ENCODE data around the gene SLC2A9.

The SLC2A9 gene

GRCh38 chr4:9952415-9952950 is 68.8 kb downstream of the SLC2A9 start:
- DNase-seq, result peak; percentile 40

GRCh38 chr4:9949573-9949972 is 71.7 kb downstream of the SLC2A9 start:
- peak; percentile 17 for DNase-seq

- no peak for DNase-seq
These were observed 73.9 kb downstream of the SLC2A9 start for GRCh38 chr4:9947168-9948062.

DNA sequence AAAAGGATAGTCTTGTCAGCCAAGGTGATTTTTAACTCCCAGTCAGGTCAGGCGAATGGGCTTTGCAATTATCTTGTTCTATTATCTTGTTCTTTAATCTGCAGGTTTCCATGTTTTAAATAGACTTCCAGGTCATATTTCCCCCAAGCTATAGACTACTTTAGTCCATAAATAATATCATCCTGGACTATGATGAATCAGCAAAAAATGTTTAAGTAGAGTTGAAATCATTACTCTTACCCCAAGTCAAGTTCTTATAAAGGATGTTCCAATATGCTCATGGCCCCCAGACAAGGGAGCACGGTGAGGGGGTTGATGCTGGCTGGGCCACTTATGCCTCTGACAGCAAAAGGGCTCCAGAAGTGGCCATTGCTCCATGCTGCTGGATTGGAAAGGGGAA is 75.1 kb downstream of the SLC2A9 start:
- no peak for DNase-seq

GRCh38 chr4:9944431-9945425 is 76.6 kb downstream of the SLC2A9 start:
- DNase-seq, result no peak

DNA sequence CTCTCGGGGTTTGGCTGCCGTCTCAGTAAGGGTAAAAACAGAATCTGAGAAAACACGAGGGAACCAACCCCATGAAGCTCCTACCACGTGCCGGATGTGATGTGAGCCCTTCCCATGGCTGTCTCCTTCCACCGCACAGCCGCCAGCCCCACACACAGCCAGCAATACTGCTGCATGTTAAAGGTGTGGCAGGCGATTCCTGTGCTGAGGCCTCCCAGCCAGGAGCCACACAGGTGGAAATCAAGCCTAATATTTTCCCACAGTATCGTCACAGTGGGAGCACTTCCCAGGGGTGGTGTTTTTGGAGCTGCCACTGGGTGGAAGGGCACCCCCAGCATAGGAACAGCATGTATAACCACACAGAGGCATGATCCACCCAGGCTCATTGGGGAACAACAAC is 77.5 kb downstream of the SLC2A9 start:
- DNase-seq, result no peak

DNA sequence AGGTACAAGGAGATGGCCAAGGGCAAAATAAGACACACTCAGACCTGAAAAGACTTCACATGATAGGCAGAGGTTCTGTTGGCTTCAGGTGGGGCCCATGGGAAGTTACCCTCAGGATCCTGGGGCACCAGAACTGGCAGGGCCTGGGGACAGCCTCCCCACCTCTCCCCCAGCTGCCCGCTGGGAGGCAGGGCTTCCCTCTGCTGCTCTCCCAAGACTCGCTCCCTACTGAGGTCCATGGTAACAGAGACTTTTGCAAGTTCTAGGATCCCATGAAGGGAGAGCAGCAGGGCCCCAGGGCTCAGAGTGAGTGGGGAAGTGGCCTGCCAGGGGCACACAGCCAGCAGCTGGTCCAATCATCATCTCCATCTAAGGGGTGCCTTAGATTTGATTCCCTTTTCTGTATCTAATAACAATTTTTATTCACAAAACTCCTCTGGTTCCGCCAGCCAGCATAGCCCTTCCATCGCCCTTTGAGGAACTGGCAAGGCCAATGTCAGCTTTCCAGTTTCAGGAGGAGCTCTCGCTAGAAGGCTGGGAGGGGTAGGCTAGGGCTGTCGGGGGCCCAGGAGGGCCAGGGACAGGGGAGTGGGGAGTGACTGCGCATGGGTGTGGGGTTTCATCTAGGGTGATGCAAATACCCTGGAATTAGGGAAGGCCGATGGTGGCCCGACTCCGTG is 78.2 kb downstream of the SLC2A9 start:
- DNase-seq, result no peak

DNA sequence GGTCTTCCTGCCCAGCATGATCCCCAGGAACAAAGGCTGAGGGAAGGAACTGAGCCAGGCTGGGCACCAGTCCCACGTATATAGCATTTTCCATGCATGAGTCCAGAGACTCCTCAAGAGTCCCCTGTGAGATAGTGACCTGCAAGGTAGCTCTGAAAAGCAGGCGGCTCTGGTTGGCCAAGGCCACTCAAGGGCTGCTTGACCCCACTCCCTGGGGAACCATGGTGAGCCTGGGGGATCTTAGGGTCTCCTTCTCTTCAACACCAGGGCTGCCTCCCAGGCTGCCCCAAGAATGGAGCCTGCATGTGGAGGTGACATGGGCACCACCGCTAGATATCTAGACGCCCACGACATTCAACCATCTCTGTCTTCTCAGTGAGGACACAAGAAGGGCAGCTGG is 79.2 kb downstream of the SLC2A9 start:
- DNase-seq, result no peak

- no peak for DNase-seq
These were observed 81.3 kb downstream of the SLC2A9 start for GRCh38 chr4:9940041-9940440.

- no peak for DNase-seq
These were observed 82.4 kb downstream of the SLC2A9 start for GRCh38 chr4:9938933-9939332.

DNA sequence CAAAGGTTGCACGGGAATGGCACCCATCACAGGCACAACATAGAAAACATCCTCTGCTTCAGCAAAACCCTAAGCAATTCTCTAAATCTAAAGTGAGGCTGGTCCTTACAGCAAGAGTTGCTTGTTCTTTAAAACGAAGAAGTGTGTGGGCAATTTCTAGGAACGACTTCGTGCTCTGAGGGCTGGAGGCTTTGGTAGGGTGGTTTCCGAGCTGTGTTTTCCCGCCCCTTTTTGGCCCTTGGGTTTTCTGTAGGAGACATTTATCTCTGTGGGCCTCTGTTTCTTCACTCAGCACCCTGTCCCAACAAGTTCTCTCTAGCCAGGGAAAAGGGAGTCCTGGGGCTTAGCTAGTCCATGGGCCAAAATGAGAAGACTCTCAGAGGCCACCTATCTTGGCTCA is 84.2 kb downstream of the SLC2A9 start:
- no peak for DNase-seq

DNA sequence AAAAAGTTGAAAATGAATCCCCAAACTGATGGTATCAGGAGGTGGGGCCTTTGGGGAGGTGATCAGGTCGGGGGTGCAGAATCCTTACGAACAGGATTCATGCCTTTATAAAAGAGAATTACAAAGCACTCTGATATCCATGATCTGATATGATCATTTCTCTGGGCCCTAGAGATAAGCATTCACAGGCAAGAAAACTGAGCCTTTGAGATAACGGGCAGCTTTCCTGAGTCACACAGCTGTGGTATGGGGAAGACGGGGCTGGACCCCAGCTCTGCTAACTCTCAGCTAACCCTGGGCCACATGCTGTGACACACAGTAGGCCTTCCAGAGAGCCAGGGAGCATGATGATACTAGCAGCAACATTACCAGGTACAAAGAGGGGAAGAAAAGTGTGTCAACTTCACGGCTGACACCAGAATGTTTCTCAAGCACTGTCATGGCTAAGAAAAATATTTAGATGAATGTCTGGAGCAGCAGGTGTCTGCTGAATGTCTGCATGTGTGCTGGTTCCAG is 85.1 kb downstream of the SLC2A9 start:
- no peak for DNase-seq

DNA sequence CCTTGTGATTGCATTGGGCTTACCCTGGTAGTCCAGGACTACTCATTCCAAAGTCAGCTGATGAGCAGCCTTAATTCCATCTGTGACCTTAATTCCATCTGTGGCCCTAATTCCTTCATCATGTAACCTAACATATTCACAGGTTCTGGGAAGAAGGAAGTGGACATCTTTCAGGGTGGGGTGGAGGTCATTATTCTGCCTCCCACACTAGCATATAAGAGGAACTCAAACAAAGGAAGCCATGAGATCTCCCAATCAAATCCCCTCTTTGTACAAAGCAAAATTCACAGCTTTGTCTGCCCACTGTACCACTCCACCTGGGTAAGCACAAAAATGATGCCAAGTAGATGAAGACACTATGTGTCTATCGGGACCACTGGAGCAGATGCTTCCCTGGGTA is 87.3 kb downstream of the SLC2A9 start:
- DNase-seq, result no peak

DNA sequence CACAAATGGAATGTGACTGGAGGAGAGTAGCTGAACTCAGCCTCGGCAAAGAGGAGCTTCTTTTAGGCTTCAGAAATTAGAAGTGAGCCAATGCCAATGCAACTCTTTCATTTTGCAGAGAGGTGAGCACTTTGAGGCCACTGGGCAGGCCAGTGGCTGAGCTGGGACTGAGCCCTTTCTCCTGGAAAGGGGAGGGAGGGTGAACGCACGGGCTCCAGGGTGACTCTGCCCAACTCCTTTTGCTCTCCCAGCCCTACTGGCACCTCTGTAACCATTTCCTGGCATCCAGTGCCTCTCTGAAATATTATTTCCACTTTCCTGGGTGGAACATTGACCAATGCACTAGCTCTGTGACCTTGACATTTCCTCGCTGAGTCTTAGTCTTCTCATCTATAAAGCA is 88.1 kb downstream of the SLC2A9 start:
- DNase-seq, result no peak

- no peak for DNase-seq
These were observed 88.5 kb downstream of the SLC2A9 start for GRCh38 chr4:9932771-9933170.

DNA sequence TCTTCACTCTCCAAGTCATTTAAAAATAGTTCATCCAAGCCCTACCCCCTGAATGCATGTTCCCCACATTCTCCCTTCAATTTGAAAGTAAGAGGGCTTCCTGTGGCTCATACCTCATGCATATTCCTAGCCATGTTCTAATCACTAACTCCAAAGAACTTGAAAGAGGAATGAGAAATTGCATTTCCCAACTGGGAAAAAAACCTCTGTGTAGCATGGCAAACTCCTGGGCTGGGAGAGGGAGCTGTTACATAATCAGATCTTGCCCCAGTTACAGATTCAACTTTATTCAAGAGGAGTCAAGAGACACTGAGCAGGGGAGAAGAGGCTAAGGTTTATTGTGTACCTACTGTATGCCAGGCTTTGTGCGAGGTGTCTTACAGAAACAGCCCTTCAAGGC is 90.2 kb downstream of the SLC2A9 start:
- DNase-seq, result no peak

- no peak for DNase-seq
These were observed 92.2 kb downstream of the SLC2A9 start for GRCh38 chr4:9929111-9929510.

DNA sequence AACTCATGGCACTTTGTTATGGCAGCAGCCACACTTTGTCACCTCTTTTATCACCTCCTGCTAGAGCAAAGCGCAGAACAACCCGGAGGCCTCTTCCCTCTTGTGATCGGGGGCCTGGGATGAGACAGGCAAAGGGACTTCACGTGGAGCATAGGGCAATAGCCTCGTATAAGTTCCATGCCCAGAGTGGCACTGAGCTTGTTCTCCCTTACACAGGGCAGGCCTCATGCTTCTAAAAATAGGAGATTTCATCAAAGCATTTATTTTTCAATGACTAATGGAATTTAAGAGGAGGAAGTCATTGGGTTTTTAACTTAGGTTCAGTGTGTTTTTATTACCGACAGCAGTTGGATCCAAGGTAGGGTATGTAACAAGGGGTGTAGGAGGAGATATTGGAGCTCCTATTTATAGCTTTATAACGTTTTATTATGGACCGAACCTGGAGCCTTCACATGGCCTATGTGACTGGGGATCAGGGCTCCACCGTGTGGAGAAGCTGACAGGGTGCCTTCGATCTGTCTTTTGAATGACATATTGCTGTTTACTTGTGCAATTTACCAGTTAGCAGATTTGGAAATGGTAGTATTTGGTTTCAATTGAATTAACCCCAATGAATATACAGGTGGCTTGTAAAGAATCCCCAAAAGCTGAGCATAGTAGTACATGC is 93.8 kb downstream of the SLC2A9 start:
- DNase-seq, result peak; percentile 24

GRCh38 chr4:9926586-9926985 is 94.7 kb downstream of the SLC2A9 start:
- peak; percentile 28 for DNase-seq

DNA sequence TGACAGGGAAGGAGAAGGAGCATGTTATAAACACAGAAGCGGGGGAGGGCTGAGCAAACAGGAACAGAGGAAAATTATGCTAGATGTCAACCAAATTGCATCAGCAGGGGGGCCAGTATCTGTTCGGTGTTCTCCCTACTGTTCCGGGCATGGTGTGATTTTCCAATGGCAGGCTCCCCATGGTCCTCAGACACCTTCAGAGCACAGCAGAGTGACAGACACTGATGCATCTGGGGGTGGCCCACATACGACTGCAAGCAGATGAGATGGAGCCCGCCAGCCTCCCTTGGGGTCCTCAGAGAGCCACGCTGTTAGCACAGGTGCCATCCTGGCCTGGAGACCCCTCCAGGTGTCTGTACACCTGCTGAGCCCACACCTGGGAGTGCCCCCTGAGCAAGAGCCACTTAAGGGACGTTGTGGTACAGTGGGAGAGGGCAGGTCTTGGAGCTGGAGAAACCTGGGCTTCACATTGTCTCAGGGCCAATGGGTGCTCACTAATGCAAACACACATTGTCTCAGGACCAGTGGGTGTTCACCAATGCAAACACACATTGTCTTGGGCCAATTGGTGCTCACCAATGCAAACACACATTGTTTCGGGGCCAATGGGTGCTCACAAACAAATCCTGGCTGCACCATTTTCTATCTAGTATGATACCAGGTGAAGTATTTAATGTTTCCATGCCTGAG is 95.4 kb downstream of the SLC2A9 start:
- DNase-seq, result peak; percentile 97

DNA sequence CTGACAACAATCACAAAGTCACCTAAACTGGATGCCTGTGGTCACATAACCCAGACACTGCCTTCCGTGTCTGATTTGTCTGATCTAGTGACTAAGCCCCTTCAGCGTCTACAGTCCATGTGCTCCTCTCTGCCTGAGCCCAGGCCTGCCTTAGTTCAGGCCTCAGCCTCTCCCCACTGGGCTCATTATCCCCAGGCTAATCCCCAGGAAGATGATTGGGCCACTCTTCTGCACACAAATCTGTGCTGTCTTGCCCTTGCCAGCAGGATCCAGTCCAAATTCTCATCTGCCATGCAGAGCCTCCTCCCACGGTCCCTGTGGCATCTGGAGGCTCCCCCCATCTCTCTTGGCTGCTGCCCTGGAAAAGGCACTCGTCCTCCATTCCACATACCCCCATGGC is 96.5 kb downstream of the SLC2A9 start:
- DNase-seq, result peak; percentile 49

Data from NCI-H146 (cell line).